Peyer's patch (tissue), 4 donors: ENCODE results near the gene NDC1. TPM values are rescaled to one million over a fixed set of nuclear protein-coding genes. Genes with fewer than 3 reads are reported as not detected.
"Not testable (repeated sequence)": the region's sequence is repeated elsewhere in the genome, so short reads cannot be mapped to it uniquely, and the experiment has no call there.

Source experiments
- DNase-seq, 3 donors: peaks; one replicate each; pipeline ENCODE4 v3.0.0-alpha.2; 2017 to 2019
- H3K27ac ChIP-seq, 4 donors: fragments of 200-600 bp; sonication (generic); one replicate each; pipeline ENCODE4 v1.5.1; 2016 to 2019
- H3K27me3 ChIP-seq, 2 donors: fragments of 200-600 bp; sonication (generic); one replicate each; pipeline ENCODE4 v1.5.1; 2019
- H3K36me3 ChIP-seq, 3 donors: fragments of 200-600 bp; sonication (generic); one replicate each; pipeline ENCODE4 v1.5.1; 2016 to 2019
- H3K4me1 ChIP-seq, 4 donors: fragments of 200-600 bp; sonication (generic); one replicate each; pipeline ENCODE4 v1.5.1; 2016 to 2019
- H3K4me3 ChIP-seq, 4 donors: fragments of 200-600 bp; sonication (generic); 1 replicate in 3 of 4; 2 replicates in 1 of 4; pipeline ENCODE4 v1.5.1; 2016 to 2019; ENCODE audit warnings: mild to moderate bottlenecking in 1 of 4
- H3K9me3 ChIP-seq, 4 donors: fragments of 200-600 bp; sonication (generic); one replicate each; pipeline ENCODE4 v1.5.1; 2016 to 2019; ENCODE audit warnings: mild to moderate bottlenecking in 1 of 4
- CTCF ChIP-seq, 6 experiments: fragments of 450-650 bp in 4 of 6; fragments of 200-600 bp in 2 of 6; sonication (generic) in 1 of 6; IDR thresholded peaks; one replicate each; pipeline ENCODE4 v1.5.1; 2017 to 2019; ENCODE audit warnings: antibody characterized with exemption in 6 of 6, mild to moderate bottlenecking in 3 of 6, moderate library complexity in 1 of 6
- POLR2A ChIP-seq, 2 donors: fragments of 450-650 bp; IDR thresholded peaks; one replicate each; pipeline ENCODE4 v1.5.1; 2017; ENCODE audit warnings: antibody characterized with exemption in 2 of 2, mild to moderate bottlenecking in 2 of 2, moderate library complexity in 2 of 2
- total RNA-seq, 4 donors: library from RNA; depleted of rRNA; stranded (reverse); fragments of >200 nt; gene quantifications; one replicate each; pipeline ENCODE4 v1.1.0, GENCODE V29; 2016

Gene NDC1
- total RNA-seq = 1 to 10 TPM; 4.2 to 8.3 (median 6.7) TPM

GRCh38 chr1:53837924-53838653, at the start of gene NDC1:
TSS of gene NDC1 (minus strand) at chr1:53838296. CDS start at chr1:53838261, 35 bp downstream.
- TF ChIP-seq POLR2A (IDR thresholded peaks at IDR 0.05) = peak; percentile 29 to 56
- TF ChIP-seq CTCF (IDR thresholded peaks at IDR 0.05) = peak in 5 of 6 experiments; percentile 6 to 39 (median 24)
- H3K4me1 ChIP-seq = peaks cover 0 to 8% (median 2%) of the 10 kb centered on the region in 4 donors
- H3K9me3 ChIP-seq = no peaks in the 10 kb centered on the region
- peak within 1 kb of the TSS; percentile 91 to 98 (median 92) for H3K27ac ChIP-seq
- DNase-seq = peak; percentile 90 to 96 (median 92)
- no peaks in the 10 kb centered on the region for H3K27me3 ChIP-seq
- H3K36me3 ChIP-seq = no peaks in the 10 kb centered on the region
- H3K4me3 ChIP-seq = peak within 1 kb of the TSS; percentile 76 to 96 (median 88)

- not testable (repeated sequence) for H3K4me3 ChIP-seq, H3K27me3 ChIP-seq, H3K27ac ChIP-seq, H3K9me3 ChIP-seq, DNase-seq, H3K4me1 ChIP-seq
- H3K36me3 ChIP-seq = peaks cover 0 to 36% (median 0%) of the 10 kb centered on the region in 3 donors
Measured at GRCh38 chr1:53883600-53883999, 45.5 kb upstream of the NDC1 start.

GRCh38 chr1:53881853-53882252, 43.8 kb upstream of the NDC1 start:
- not testable (repeated sequence) for H3K27ac ChIP-seq, H3K27me3 ChIP-seq, DNase-seq, H3K4me1 ChIP-seq, H3K4me3 ChIP-seq, H3K9me3 ChIP-seq
- peaks cover 0 to 46% (median 0%) of the 10 kb centered on the region in 3 donors for H3K36me3 ChIP-seq

- Histone ChIP-seq H3K27ac (no peak overlapping the region), H3K9me3 (no peaks in the 10 kb centered on the region), H3K4me3 (no peak overlapping the region), H3K27me3 (no peaks in the 10 kb centered on the region), H3K36me3 (peaks cover 0 to 65% (median 0%) of the 10 kb centered on the region in 3 donors), H3K4me1 (no peaks in the 10 kb centered on the region)
- no peak for DNase-seq
- no peak for TF ChIP-seq POLR2A (IDR thresholded peaks at IDR 0.05)
- TF ChIP-seq CTCF (IDR thresholded peaks at IDR 0.05) = peak in 5 of 6 experiments; percentile 9 to 64 (median 63)
Measured at GRCh38 chr1:53878492-53879105, 40.5 kb upstream of the NDC1 start.

GRCh38 chr1:53875150-53875549, 37.1 kb upstream of the NDC1 start:
- H3K9me3 ChIP-seq, H3K4me3 ChIP-seq, DNase-seq, H3K27ac ChIP-seq, H3K27me3 ChIP-seq, H3K4me1 ChIP-seq: not testable (repeated sequence)
- H3K36me3 ChIP-seq = peaks cover 0 to 72% (median 0%) of the 10 kb centered on the region in 3 donors

GRCh38 chr1:53871773-53872484, 33.8 kb upstream of the NDC1 start:
- Histone ChIP-seq H3K9me3 (no peaks in the 10 kb centered on the region), H3K4me1 (no peaks in the 10 kb centered on the region), H3K27me3 (no peaks in the 10 kb centered on the region), H3K4me3 (no peak overlapping the region), H3K27ac (no peak overlapping the region), H3K36me3 (peaks cover 0 to 51% (median 0%) of the 10 kb centered on the region in 3 donors)
- no peak for TF ChIP-seq POLR2A (IDR thresholded peaks at IDR 0.05)
- TF ChIP-seq CTCF (IDR thresholded peaks at IDR 0.05) = no peak
- DNase-seq = no peak

- Histone ChIP-seq H3K36me3 (peaks cover 0 to 48% (median 0%) of the 10 kb centered on the region in 3 donors), H3K4me1 (no peaks in the 10 kb centered on the region), H3K27ac (no peak overlapping the region), H3K9me3 (no peaks in the 10 kb centered on the region), H3K4me3 (no peak overlapping the region), H3K27me3 (no peaks in the 10 kb centered on the region)
- no peak for DNase-seq
- no peak for TF ChIP-seq CTCF (IDR thresholded peaks at IDR 0.05)
- no peak for TF ChIP-seq POLR2A (IDR thresholded peaks at IDR 0.05)
Measured at GRCh38 chr1:53871221-53871620, 33.1 kb upstream of the NDC1 start.
